ENCODE measurements around the gene CBY2. TPM values are rescaled to one million over a fixed set of nuclear protein-coding genes. Genes with fewer than 3 reads are reported as not detected.

Gene CBY2
- total and polyA plus RNA-seq, 2 donors = 0.05 to 0.07 TPM

DNA sequence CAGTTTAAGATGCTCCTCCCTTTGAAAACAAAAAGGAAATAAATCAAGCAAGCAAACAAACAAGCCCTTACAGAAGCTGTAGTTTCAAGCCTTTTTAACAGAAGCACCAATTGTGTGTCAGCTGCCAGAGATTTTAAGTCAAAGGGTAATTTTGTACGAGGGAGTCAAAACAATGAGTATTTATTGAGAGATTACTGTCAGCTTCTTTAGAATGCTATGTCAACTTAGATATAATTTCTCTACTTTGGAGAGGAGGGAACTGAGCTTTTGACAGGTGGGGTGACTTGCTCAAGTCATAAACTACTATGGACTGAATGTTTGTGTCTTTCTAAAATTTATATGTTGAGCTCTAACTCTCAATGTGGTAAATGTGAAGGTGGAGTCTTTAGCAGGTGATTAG is 10.5 kb upstream of the CBY2 start:
- H3K9me3 ChIP-seq (ENCODE audit: control insufficient read depth in 2 of 2, insufficient read depth in 1 of 2, low read length in 1 of 2) = no peaks in the 10 kb centered on the region
- DNase-seq (ENCODE audit: low read depth in 6 of 9, low spot score in 9 of 9) = no peak
- H3K36me3 ChIP-seq (ENCODE audit: control insufficient read depth in 2 of 2, insufficient read depth in 2 of 2, low read length in 1 of 2) = no peaks in the 10 kb centered on the region
- peaks cover 0 to 2% of the 10 kb centered on the region in 2 donors for H3K27me3 ChIP-seq (ENCODE audit: control insufficient read depth in 2 of 2, insufficient read depth in 1 of 2, low read length in 1 of 2)
- WGBS = 85% methylated on average over 1 of the region's 1 CpG
- H3K27ac ChIP-seq (ENCODE audit: low read depth in 1 of 2, low read length in 1 of 2) = no peak overlapping the region
- H3K4me1 ChIP-seq (ENCODE audit: control insufficient read depth in 2 of 2, insufficient read depth in 2 of 2, low read length in 2 of 2) = no peaks in the 10 kb centered on the region
- H3K4me3 ChIP-seq (ENCODE audit: low read length in 2 of 2) = no peak overlapping the region

- no peak for DNase-seq (ENCODE audit: low read depth in 6 of 9, low spot score in 9 of 9)
- 87% methylated on average over 5 of the region's 5 CpGs for WGBS
- no peaks in the 10 kb centered on the region for H3K4me1 ChIP-seq (ENCODE audit: control insufficient read depth in 2 of 2, insufficient read depth in 2 of 2, low read length in 2 of 2)
- H3K9me3 ChIP-seq (ENCODE audit: control insufficient read depth in 2 of 2, insufficient read depth in 1 of 2, low read length in 1 of 2) = no peaks in the 10 kb centered on the region
- H3K4me3 ChIP-seq (ENCODE audit: low read length in 2 of 2) = no peak overlapping the region
- H3K27ac ChIP-seq (ENCODE audit: low read depth in 1 of 2, low read length in 1 of 2) = no peak overlapping the region
- H3K36me3 ChIP-seq (ENCODE audit: control insufficient read depth in 2 of 2, insufficient read depth in 2 of 2, low read length in 1 of 2) = no peaks in the 10 kb centered on the region
- no peaks in the 10 kb centered on the region for H3K27me3 ChIP-seq (ENCODE audit: control insufficient read depth in 2 of 2, insufficient read depth in 1 of 2, low read length in 1 of 2)
Observed at GRCh38 chr13:45695198-45695730, 6.9 kb upstream of the CBY2 start.

DNA sequence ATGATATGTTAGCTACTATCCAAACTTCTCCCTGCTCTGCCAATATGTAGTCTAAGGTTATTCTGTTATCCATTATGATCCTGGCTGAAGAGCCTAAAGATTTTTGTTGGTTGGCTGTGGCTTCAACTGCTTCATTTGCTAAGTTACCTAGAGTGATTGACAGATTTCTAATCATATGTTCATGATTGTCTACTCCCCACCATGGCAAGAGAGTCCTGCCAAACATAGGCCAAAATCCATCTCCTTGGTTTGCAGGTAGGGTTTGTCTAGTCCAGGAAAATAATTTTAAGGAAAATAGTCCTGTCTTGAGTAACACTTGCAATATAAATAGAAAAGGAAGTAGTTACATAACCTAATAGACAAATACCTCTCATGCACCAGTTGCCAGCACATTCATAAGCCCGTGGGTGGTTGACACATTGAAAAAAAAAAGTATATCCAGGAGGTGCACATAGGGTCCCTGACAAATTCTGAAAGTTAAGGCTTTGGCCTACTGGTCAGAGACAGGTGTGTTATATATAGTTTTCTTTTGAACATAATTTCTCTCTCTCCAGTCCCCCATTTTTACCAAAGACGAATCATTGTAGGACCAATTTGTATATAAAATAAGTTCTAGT is 5.4 kb upstream of the CBY2 start:
- 73% methylated on average over 2 of the region's 2 CpGs for WGBS
- no peaks in the 10 kb centered on the region for H3K4me1 ChIP-seq (ENCODE audit: control insufficient read depth in 2 of 2, insufficient read depth in 2 of 2, low read length in 2 of 2)
- no peaks in the 10 kb centered on the region for H3K9me3 ChIP-seq (ENCODE audit: control insufficient read depth in 2 of 2, insufficient read depth in 1 of 2, low read length in 1 of 2)

DNA sequence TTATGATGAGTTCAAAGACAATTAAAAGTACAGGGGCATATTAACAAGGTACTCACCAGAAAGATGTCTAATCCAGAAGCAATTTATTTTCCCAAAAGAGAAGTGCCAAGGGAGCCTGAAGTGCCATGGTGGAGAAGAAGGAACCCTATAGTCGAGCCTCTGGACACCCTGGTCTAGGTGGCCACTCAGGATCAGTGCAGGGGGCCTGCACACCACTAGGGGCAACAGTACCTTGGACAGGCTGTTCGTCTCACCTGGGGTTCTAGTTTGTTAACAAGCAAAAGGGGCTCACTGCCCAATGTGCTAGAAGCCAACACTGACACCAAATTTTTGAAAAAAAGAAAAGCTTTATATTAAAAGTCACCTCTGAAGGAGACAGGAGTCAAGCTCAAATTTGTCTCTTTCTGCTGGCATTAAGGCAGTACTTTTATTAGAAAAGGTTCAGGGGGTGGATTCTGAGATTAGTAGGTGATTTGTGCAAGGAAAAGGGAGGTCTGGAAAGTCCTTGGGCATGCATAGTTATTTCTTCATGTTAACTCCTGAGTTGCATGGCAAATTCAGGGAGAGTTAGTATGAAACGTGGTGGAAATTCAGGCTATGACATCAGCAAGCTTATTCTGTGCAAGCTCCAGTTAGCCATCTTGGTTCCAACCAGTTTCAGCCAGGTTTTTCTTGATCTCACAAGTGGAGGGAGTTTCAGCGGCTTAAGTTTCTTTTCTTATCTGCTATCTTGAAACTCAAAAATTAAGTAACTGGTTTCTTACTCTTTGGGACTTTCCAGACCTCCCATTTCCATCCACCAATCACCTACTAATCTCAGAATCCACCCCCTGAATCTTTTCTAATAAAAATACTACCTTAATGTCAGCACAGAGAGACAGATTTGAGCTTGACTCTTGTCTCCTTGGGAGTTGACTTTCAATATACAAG is 884 bp upstream of the CBY2 start:
- H3K27me3 ChIP-seq (ENCODE audit: control insufficient read depth in 2 of 2, insufficient read depth in 1 of 2, low read length in 1 of 2) = no peaks in the 10 kb centered on the region
- no peak overlapping the region for H3K27ac ChIP-seq (ENCODE audit: low read depth in 1 of 2, low read length in 1 of 2)
- H3K9me3 ChIP-seq (ENCODE audit: control insufficient read depth in 2 of 2, insufficient read depth in 1 of 2, low read length in 1 of 2) = no peaks in the 10 kb centered on the region
- DNase-seq (ENCODE audit: low read depth in 6 of 9, low spot score in 9 of 9) = peak in 1 of 9 donors; percentile 20
- WGBS = 78% methylated on average over 4 of the region's 4 CpGs
- no peaks in the 10 kb centered on the region for H3K36me3 ChIP-seq (ENCODE audit: control insufficient read depth in 2 of 2, insufficient read depth in 2 of 2, low read length in 1 of 2)
- no peaks in the 10 kb centered on the region for H3K4me1 ChIP-seq (ENCODE audit: control insufficient read depth in 2 of 2, insufficient read depth in 2 of 2, low read length in 2 of 2)
- H3K4me3 ChIP-seq (ENCODE audit: low read length in 2 of 2) = no peak overlapping the region

More for the DNA sequence above, 5.4 kb upstream of the CBY2 start:
- H3K27me3 ChIP-seq (ENCODE audit: control insufficient read depth in 2 of 2, insufficient read depth in 1 of 2, low read length in 1 of 2) = no peaks in the 10 kb centered on the region
- no peak for DNase-seq (ENCODE audit: low read depth in 6 of 9, low spot score in 9 of 9)
- H3K36me3 ChIP-seq (ENCODE audit: control insufficient read depth in 2 of 2, insufficient read depth in 2 of 2, low read length in 1 of 2) = no peaks in the 10 kb centered on the region
- H3K4me3 ChIP-seq (ENCODE audit: low read length in 2 of 2) = no peak overlapping the region
- H3K27ac ChIP-seq (ENCODE audit: low read depth in 1 of 2, low read length in 1 of 2) = no peak overlapping the region

- no peak overlapping the region for H3K27ac ChIP-seq (ENCODE audit: low read depth in 1 of 2, low read length in 1 of 2)
- H3K4me3 ChIP-seq (ENCODE audit: low read length in 2 of 2) = no peak overlapping the region
- no peaks in the 10 kb centered on the region for H3K4me1 ChIP-seq (ENCODE audit: control insufficient read depth in 2 of 2, insufficient read depth in 2 of 2, low read length in 2 of 2)
- 94% methylated on average over 3 of the region's 3 CpGs for WGBS
- no peaks in the 10 kb centered on the region for H3K36me3 ChIP-seq (ENCODE audit: control insufficient read depth in 2 of 2, insufficient read depth in 2 of 2, low read length in 1 of 2)
- H3K9me3 ChIP-seq (ENCODE audit: control insufficient read depth in 2 of 2, insufficient read depth in 1 of 2, low read length in 1 of 2) = no peaks in the 10 kb centered on the region
- DNase-seq (ENCODE audit: low read depth in 6 of 9, low spot score in 9 of 9) = no peak
- H3K27me3 ChIP-seq (ENCODE audit: control insufficient read depth in 2 of 2, insufficient read depth in 1 of 2, low read length in 1 of 2) = no peaks in the 10 kb centered on the region
Observed at GRCh38 chr13:45702869-45703391, 810 bp downstream of the CBY2 start.

GRCh38 chr13:45704211-45704739 is 2.2 kb downstream of the CBY2 start:
- no peak for DNase-seq (ENCODE audit: low read depth in 6 of 9, low spot score in 9 of 9)
- Histone ChIP-seq H3K4me1 (ENCODE audit: control insufficient read depth in 2 of 2, insufficient read depth in 2 of 2, low read length in 2 of 2) (no peaks in the 10 kb centered on the region), H3K36me3 (ENCODE audit: control insufficient read depth in 2 of 2, insufficient read depth in 2 of 2, low read length in 1 of 2) (no peaks in the 10 kb centered on the region), H3K27ac (ENCODE audit: low read depth in 1 of 2, low read length in 1 of 2) (no peak overlapping the region), H3K27me3 (ENCODE audit: control insufficient read depth in 2 of 2, insufficient read depth in 1 of 2, low read length in 1 of 2) (no peaks in the 10 kb centered on the region), H3K9me3 (ENCODE audit: control insufficient read depth in 2 of 2, insufficient read depth in 1 of 2, low read length in 1 of 2) (no peaks in the 10 kb centered on the region), H3K4me3 (ENCODE audit: low read length in 2 of 2) (no peak overlapping the region)
- WGBS = 97% methylated on average over 9 of the region's 9 CpGs

GRCh38 chr13:45704854-45705695 is 3.0 kb downstream of the CBY2 start:
- Histone ChIP-seq H3K27me3 (ENCODE audit: control insufficient read depth in 2 of 2, insufficient read depth in 1 of 2, low read length in 1 of 2) (no peaks in the 10 kb centered on the region), H3K4me1 (ENCODE audit: control insufficient read depth in 2 of 2, insufficient read depth in 2 of 2, low read length in 2 of 2) (no peaks in the 10 kb centered on the region), H3K36me3 (ENCODE audit: control insufficient read depth in 2 of 2, insufficient read depth in 2 of 2, low read length in 1 of 2) (no peaks in the 10 kb centered on the region), H3K9me3 (ENCODE audit: control insufficient read depth in 2 of 2, insufficient read depth in 1 of 2, low read length in 1 of 2) (no peaks in the 10 kb centered on the region), H3K4me3 (ENCODE audit: low read length in 2 of 2) (no peak overlapping the region), H3K27ac (ENCODE audit: low read depth in 1 of 2, low read length in 1 of 2) (no peak overlapping the region)
- no peak for DNase-seq (ENCODE audit: low read depth in 6 of 9, low spot score in 9 of 9)
- 95% methylated on average over 7 of the region's 7 CpGs for WGBS

- no peak overlapping the region for H3K4me3 ChIP-seq (ENCODE audit: low read length in 2 of 2)
- H3K36me3 ChIP-seq (ENCODE audit: control insufficient read depth in 2 of 2, insufficient read depth in 2 of 2, low read length in 1 of 2) = no peaks in the 10 kb centered on the region
- no peaks in the 10 kb centered on the region for H3K27me3 ChIP-seq (ENCODE audit: control insufficient read depth in 2 of 2, insufficient read depth in 1 of 2, low read length in 1 of 2)
- DNase-seq (ENCODE audit: low read depth in 6 of 9, low spot score in 9 of 9) = no peak
- no peak overlapping the region for H3K27ac ChIP-seq (ENCODE audit: low read depth in 1 of 2, low read length in 1 of 2)
- H3K4me1 ChIP-seq (ENCODE audit: control insufficient read depth in 2 of 2, insufficient read depth in 2 of 2, low read length in 2 of 2) = no peaks in the 10 kb centered on the region
- H3K9me3 ChIP-seq (ENCODE audit: control insufficient read depth in 2 of 2, insufficient read depth in 1 of 2, low read length in 1 of 2) = no peaks in the 10 kb centered on the region
Observed at GRCh38 chr13:45705918-45706317, 3.8 kb downstream of the CBY2 start.

Measured in thymus (tissue), 11 donors.